ENCODE measurements around the gene LRP4.
"Not testable (repeated sequence)": the region's sequence is repeated elsewhere in the genome, so short reads cannot be mapped to it uniquely, and the experiment has no call there.

LRP4 gene, protein sequence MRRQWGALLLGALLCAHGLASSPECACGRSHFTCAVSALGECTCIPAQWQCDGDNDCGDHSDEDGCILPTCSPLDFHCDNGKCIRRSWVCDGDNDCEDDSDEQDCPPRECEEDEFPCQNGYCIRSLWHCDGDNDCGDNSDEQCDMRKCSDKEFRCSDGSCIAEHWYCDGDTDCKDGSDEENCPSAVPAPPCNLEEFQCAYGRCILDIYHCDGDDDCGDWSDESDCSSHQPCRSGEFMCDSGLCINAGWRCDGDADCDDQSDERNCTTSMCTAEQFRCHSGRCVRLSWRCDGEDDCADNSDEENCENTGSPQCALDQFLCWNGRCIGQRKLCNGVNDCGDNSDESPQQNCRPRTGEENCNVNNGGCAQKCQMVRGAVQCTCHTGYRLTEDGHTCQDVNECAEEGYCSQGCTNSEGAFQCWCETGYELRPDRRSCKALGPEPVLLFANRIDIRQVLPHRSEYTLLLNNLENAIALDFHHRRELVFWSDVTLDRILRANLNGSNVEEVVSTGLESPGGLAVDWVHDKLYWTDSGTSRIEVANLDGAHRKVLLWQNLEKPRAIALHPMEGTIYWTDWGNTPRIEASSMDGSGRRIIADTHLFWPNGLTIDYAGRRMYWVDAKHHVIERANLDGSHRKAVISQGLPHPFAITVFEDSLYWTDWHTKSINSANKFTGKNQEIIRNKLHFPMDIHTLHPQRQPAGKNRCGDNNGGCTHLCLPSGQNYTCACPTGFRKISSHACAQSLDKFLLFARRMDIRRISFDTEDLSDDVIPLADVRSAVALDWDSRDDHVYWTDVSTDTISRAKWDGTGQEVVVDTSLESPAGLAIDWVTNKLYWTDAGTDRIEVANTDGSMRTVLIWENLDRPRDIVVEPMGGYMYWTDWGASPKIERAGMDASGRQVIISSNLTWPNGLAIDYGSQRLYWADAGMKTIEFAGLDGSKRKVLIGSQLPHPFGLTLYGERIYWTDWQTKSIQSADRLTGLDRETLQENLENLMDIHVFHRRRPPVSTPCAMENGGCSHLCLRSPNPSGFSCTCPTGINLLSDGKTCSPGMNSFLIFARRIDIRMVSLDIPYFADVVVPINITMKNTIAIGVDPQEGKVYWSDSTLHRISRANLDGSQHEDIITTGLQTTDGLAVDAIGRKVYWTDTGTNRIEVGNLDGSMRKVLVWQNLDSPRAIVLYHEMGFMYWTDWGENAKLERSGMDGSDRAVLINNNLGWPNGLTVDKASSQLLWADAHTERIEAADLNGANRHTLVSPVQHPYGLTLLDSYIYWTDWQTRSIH (N-terminal part only)

GRCh38 chr11:46918083-46918787, at the start of gene LRP4:
LRP4 (minus strand) TSS chr11:46918550; CDS start chr11:46918379, 171 bp downstream.
- Mint-ChIP-seq H3K4me1 (peaks cover 37% of the 10 kb centered on the region), H3K27ac (peak within 1 kb of the TSS; percentile 5), H3K36me3 (no peaks in the 10 kb centered on the region), H3K4me3 (peak within 1 kb of the TSS; percentile 84), H3K27me3 (peaks cover 69% of the 10 kb centered on the region), H3K9me3 (no peaks in the 10 kb centered on the region)
- ATAC-seq: peak; percentile 79

DNA sequence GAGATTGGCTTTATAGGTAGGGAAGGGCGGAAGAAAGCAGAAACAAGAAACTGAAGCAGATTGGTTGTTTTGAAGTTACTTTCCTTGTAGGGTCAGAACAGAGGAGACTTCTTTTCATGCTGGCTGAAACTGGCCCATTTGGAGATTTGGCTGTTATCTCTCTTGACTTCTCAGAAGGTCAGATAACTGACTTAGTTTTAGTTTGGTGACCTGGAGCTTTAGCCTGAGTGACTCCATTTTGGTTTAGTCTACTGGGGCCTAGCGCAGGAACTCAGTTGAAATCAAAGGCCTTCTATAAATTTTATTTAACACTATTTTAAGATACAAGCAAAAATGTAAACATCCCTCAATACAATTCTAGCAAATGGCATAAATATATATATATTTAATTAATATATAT, 49.6 kb upstream of the LRP4 start:
- Mint-ChIP-seq H3K36me3 (peaks cover 17% of the 10 kb centered on the region), H3K27me3 (no peaks in the 10 kb centered on the region), H3K4me3 (no peak overlapping the region), H3K4me1 (peaks cover 5% of the 10 kb centered on the region), H3K9me3 (no peaks in the 10 kb centered on the region), H3K27ac (no peak overlapping the region)
- no peak for ATAC-seq

- H3K27me3 Mint-ChIP-seq: no peaks in the 10 kb centered on the region
- H3K9me3 Mint-ChIP-seq: no peaks in the 10 kb centered on the region
- H3K4me3 Mint-ChIP-seq: no peak overlapping the region
- peaks cover 8% of the 10 kb centered on the region for H3K4me1 Mint-ChIP-seq
- peaks cover 22% of the 10 kb centered on the region for H3K36me3 Mint-ChIP-seq
- no peak overlapping the region for H3K27ac Mint-ChIP-seq
- ATAC-seq: no peak
These were observed 48.4 kb upstream of the LRP4 start for GRCh38 chr11:46966773-46967172.

DNA sequence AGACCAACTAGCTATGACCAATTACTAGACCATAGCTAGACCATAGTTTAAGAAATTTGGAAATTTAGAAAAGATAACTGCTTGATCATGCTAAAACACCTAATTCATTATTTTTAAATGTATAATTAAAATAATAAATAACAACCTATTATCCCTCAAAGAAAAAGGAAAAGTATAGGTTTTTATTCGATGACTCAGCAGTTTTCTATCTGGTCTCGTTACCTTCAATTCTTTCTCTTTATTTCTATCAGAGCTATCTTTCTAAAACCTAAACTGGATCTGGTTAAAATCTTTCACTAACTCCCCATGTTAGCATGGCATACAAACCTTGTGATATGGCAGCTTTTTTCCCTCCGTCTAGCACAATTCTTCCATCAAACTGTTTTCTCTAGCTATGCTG, 45.5 kb upstream of the LRP4 start:
- no peak overlapping the region for H3K4me3 Mint-ChIP-seq
- no peak overlapping the region for H3K27ac Mint-ChIP-seq
- H3K9me3 Mint-ChIP-seq: no peaks in the 10 kb centered on the region
- no peaks in the 10 kb centered on the region for H3K27me3 Mint-ChIP-seq
- peaks cover 8% of the 10 kb centered on the region for H3K4me1 Mint-ChIP-seq
- H3K36me3 Mint-ChIP-seq: peaks cover 45% of the 10 kb centered on the region
- ATAC-seq: no peak

- ATAC-seq, H3K27ac Mint-ChIP-seq, H3K27me3 Mint-ChIP-seq, H3K9me3 Mint-ChIP-seq, H3K4me1 Mint-ChIP-seq, H3K4me3 Mint-ChIP-seq: not testable (repeated sequence)
- peaks cover 51% of the 10 kb centered on the region for H3K36me3 Mint-ChIP-seq
These were observed 43.5 kb upstream of the LRP4 start for GRCh38 chr11:46961886-46962285.

DNA sequence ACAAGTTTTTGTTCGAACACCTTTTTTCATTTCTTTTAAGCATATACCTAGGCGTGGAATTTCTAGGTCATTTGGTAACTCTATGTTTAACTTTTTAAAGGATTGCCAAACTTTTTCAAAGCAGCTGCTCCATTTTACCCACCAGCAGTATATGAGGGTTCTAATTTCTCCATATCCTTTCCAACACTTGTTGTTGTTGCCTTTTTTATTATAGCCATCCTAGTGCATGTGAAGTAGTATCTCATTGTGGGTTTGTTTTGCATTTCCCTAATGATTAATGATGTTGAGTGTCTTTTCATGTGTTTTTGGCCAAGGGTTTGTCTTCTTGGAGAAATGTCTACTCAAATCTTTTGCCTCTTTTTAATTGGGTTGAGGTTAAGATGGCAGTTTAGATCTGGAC, 42.7 kb upstream of the LRP4 start:
- no peak for ATAC-seq
- H3K4me3 Mint-ChIP-seq: no peak overlapping the region
- peaks cover 8% of the 10 kb centered on the region for H3K4me1 Mint-ChIP-seq
- H3K9me3 Mint-ChIP-seq: no peaks in the 10 kb centered on the region
- H3K27me3 Mint-ChIP-seq: no peaks in the 10 kb centered on the region
- peaks cover 51% of the 10 kb centered on the region for H3K36me3 Mint-ChIP-seq
- no peak overlapping the region for H3K27ac Mint-ChIP-seq

GRCh38 chr11:46958777-46959176, 40.4 kb upstream of the LRP4 start:
- H3K36me3 Mint-ChIP-seq: peaks cover 42% of the 10 kb centered on the region
- H3K4me1 Mint-ChIP-seq: peaks cover 8% of the 10 kb centered on the region
- H3K4me3 Mint-ChIP-seq: no peak overlapping the region
- no peaks in the 10 kb centered on the region for H3K9me3 Mint-ChIP-seq
- H3K27ac Mint-ChIP-seq: no peak overlapping the region
- no peak for ATAC-seq
- no peaks in the 10 kb centered on the region for H3K27me3 Mint-ChIP-seq

DNA sequence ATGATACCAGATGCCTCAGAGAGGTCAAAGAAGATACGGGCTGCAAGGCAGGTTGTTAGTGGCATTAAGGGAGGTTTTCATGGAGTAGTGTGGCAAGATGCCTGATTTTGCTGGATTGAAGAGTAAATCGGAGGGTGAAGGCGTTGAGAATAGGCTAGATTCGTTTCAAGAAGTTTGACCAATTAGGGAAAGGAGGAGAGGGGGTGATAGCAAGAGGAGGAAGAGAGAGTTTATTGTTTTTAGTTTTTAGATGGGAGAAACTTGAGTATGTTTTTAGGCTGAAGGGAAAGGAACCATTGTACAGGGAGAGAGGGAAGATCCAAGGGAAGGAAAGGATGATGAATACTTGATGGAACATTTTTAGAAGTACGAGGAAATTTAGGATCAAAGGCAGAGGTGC, 34.7 kb upstream of the LRP4 start:
- no peaks in the 10 kb centered on the region for H3K4me1 Mint-ChIP-seq
- no peaks in the 10 kb centered on the region for H3K9me3 Mint-ChIP-seq
- H3K27ac Mint-ChIP-seq: no peak overlapping the region
- no peak for ATAC-seq
- peaks cover 19% of the 10 kb centered on the region for H3K36me3 Mint-ChIP-seq
- H3K4me3 Mint-ChIP-seq: no peak overlapping the region
- no peaks in the 10 kb centered on the region for H3K27me3 Mint-ChIP-seq

- Mint-ChIP-seq H3K36me3 (peaks cover 19% of the 10 kb centered on the region), H3K27me3 (no peaks in the 10 kb centered on the region), H3K4me3 (no peak overlapping the region), H3K4me1 (no peaks in the 10 kb centered on the region), H3K9me3 (no peaks in the 10 kb centered on the region), H3K27ac (no peak overlapping the region)
- ATAC-seq: no peak
These were observed 34.2 kb upstream of the LRP4 start for GRCh38 chr11:46952553-46952952.

GRCh38 chr11:46951864-46952263, 33.5 kb upstream of the LRP4 start:
- H3K9me3 Mint-ChIP-seq: no peaks in the 10 kb centered on the region
- no peak overlapping the region for H3K27ac Mint-ChIP-seq
- H3K4me1 Mint-ChIP-seq: no peaks in the 10 kb centered on the region
- H3K4me3 Mint-ChIP-seq: no peak overlapping the region
- no peaks in the 10 kb centered on the region for H3K27me3 Mint-ChIP-seq
- no peak for ATAC-seq
- H3K36me3 Mint-ChIP-seq: peaks cover 19% of the 10 kb centered on the region

DNA sequence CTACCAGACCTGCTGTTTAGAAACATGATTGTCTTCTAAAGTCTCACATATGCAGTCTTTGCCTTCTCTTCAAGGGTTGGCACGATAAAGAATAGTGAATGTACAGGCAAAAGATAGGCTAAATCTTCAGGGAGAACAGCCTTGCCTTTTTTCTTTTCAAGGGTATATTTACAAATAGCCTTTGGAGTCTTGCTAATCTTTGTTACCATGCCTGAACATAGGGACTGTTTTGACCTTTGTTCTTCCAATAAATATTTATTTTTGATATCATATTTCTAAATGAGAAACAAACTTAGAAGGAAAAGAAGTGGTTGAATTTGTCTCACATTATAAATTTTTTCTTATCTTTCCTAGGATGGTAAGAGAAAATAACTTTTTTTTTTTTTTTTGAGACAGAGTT, 30.9 kb upstream of the LRP4 start:
- no peaks in the 10 kb centered on the region for H3K4me1 Mint-ChIP-seq
- no peaks in the 10 kb centered on the region for H3K27me3 Mint-ChIP-seq
- H3K9me3 Mint-ChIP-seq: no peaks in the 10 kb centered on the region
- H3K4me3 Mint-ChIP-seq: no peak overlapping the region
- H3K27ac Mint-ChIP-seq: no peak overlapping the region
- H3K36me3 Mint-ChIP-seq: peaks cover 24% of the 10 kb centered on the region
- no peak for ATAC-seq

GRCh38 chr11:46948378-46949131, 30.2 kb upstream of the LRP4 start:
- Mint-ChIP-seq H3K36me3 (peaks cover 18% of the 10 kb centered on the region), H3K27ac (no peak overlapping the region), H3K27me3 (no peaks in the 10 kb centered on the region), H3K9me3 (no peaks in the 10 kb centered on the region), H3K4me3 (no peak overlapping the region), H3K4me1 (no peaks in the 10 kb centered on the region)
- ATAC-seq: no peak

DNA sequence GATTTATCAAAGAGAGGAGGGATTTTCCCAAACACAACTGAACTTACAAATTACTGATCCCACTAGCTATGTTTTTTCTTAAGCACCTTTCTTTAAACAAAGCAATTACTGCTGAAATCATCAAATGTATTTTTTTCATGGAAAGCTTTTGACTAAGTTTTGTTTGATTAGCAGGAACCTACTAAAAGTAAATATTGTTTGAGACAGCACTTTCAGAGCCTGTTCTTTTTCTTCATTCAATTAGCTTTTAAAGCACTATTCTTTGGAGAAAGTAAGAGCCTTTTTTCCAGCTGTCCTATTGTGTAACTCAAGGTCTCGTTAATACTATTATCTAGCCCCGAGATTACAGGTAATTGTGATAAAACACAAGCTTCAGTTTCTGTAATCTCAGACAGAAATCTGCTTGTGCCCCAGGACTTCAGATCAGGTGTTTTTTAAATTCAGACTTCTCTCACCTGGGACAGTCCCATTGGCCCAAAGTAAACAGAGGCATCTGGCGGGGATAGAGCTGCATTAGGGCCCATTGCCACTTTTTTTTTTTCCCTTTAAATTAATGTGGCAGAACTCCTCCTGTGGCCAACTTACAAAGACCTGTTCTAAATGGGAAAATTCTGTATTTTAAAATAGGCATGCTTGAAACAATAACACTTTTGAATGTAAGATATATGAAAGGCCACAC, 29.2 kb upstream of the LRP4 start:
- H3K27ac Mint-ChIP-seq: no peak overlapping the region
- peaks cover 12% of the 10 kb centered on the region for H3K36me3 Mint-ChIP-seq
- no peak for ATAC-seq
- no peaks in the 10 kb centered on the region for H3K9me3 Mint-ChIP-seq
- no peaks in the 10 kb centered on the region for H3K27me3 Mint-ChIP-seq
- H3K4me1 Mint-ChIP-seq: no peaks in the 10 kb centered on the region
- no peak overlapping the region for H3K4me3 Mint-ChIP-seq

Measured in stimulated activated memory B cell treated with anti-CD40 and anti-IgM and Interleukin-4, amounts not matched to agents 10 μg/mL and 1 μg/mL and 100 μg/mL, for 72 hours (primary cell).